H4 (cell line): Measurements from ENCODE around the gene AGXT. TPM values are rescaled to one million over a fixed set of nuclear protein-coding genes. Genes with fewer than 3 reads are reported as not detected.

Experiments used
- DNase-seq: peaks from one replicate; pipeline ENCODE4 v3.0.0-alpha.2; 2015; ENCODE audit warnings: low spot score
- total RNA-seq: library from RNA; depleted of rRNA; stranded (reverse); fragments of >200 nt; shearing (Covaris generic); gene quantifications from 2 replicates; pipeline ENCODE4 v1.2.3, GENCODE V29; 2014

Gene AGXT
- total RNA-seq, 1 experiment from 2014 or later = not detected

GRCh38 chr2:240885566-240885965 lies 16.9 kb downstream of the AGXT start:
- no peak for DNase-seq

- DNase-seq = no peak
These were observed 17.5 kb downstream of the AGXT start for GRCh38 chr2:240886023-240886565.

GRCh38 chr2:240886678-240887609 lies 18.3 kb downstream of the AGXT start:
- DNase-seq = no peak

GRCh38 chr2:240887631-240888030 lies 19.0 kb downstream of the AGXT start:
- DNase-seq = no peak

GRCh38 chr2:240888130-240888889 lies 19.7 kb downstream of the AGXT start:
- no peak for DNase-seq

GRCh38 chr2:240888890-240889573 lies 20.4 kb downstream of the AGXT start:
- no peak for DNase-seq

GRCh38 chr2:240889601-240890560 lies 21.3 kb downstream of the AGXT start:
- no peak for DNase-seq

- no peak for DNase-seq
These were observed 22.1 kb downstream of the AGXT start for GRCh38 chr2:240890691-240891090.

- no peak for DNase-seq
These were observed 23.1 kb downstream of the AGXT start for GRCh38 chr2:240891492-240892340.

- no peak for DNase-seq
These were observed 23.7 kb downstream of the AGXT start for GRCh38 chr2:240892356-240892755.

- no peak for DNase-seq
These were observed 24.3 kb downstream of the AGXT start for GRCh38 chr2:240892925-240893324.

- peak; percentile 65 for DNase-seq
These were observed 24.8 kb downstream of the AGXT start for GRCh38 chr2:240893363-240893844.

GRCh38 chr2:240894006-240894405 lies 25.4 kb downstream of the AGXT start:
- DNase-seq = no peak

GRCh38 chr2:240894836-240895558 lies 26.4 kb downstream of the AGXT start:
- no peak for DNase-seq

- no peak for DNase-seq
These were observed 27.2 kb downstream of the AGXT start, which contains the start of gene MAB21L4 for GRCh38 chr2:240895656-240896388. Gene MAB21L4, minus strand, starts transcription at chr2:240896156. Its CDS starts 159 bp downstream, at chr2:240895997.

- DNase-seq = no peak
These were observed 27.8 kb downstream of the AGXT start for GRCh38 chr2:240896394-240896793.

GRCh38 chr2:240896871-240897692 lies 28.5 kb downstream of the AGXT start:
- DNase-seq = no peak
